ENCODE results near the gene SLC16A5.
A peak's percentile ranks its signal among the peaks of the same experiment; 100 is the strongest.

The SLC16A5 gene

GRCh38 chr17:75147878-75148546 lies 60.3 kb downstream of the SLC16A5 start:
- TF ChIP-seq EZH2 (optimal IDR thresholded peaks at IDR 0.05; ENCODE audit: low read depth, low read length) (no peak), CTCF (IDR thresholded peaks at IDR 0.05; ENCODE audit: low read length) (no peak), EZH2phosphoT487 (IDR thresholded peaks at IDR 0.05; ENCODE audit: low read length) (no peak)
- no peak overlapping the region for H3K4me3 ChIP-seq (ENCODE audit: low read length)
- H2AFZ ChIP-seq (ENCODE audit: low read length) = no peak overlapping the region
- H3F3A ChIP-seq (ENCODE audit: insufficient read depth, low read length) = no peaks in the 10 kb centered on the region
- H3K36me3 ChIP-seq (replicated peaks; ENCODE audit: insufficient read depth, low read length) = peaks cover 10% of the 10 kb centered on the region; the same call in 1 of the 2 replicates
- no peaks in the 10 kb centered on the region for H4K20me1 ChIP-seq (ENCODE audit: insufficient read depth, low read length)
- H3K4me2 ChIP-seq (ENCODE audit: low read depth, low read length) = no peak overlapping the region
- no peak overlapping the region for H3K9ac ChIP-seq (ENCODE audit: low read length)
- no peaks in the 10 kb centered on the region for H3K9me2 ChIP-seq (replicated peaks; ENCODE audit: insufficient read depth, low read length)
- no peaks in the 10 kb centered on the region for H3K27me3 ChIP-seq (replicated peaks; ENCODE audit: insufficient read depth, low read length)
- no peak overlapping the region for H3K27ac ChIP-seq (ENCODE audit: low read length)
- H3K79me2 ChIP-seq (ENCODE audit: low read length) = peaks cover 52% of the 10 kb centered on the region
- no peaks in the 10 kb centered on the region for H3K9me3 ChIP-seq (replicated peaks; ENCODE audit: insufficient read depth, low read length)
- no peak for DNase-seq
- peaks cover 8% of the 10 kb centered on the region for H3K4me1 ChIP-seq (ENCODE audit: low read length)

GRCh38 chr17:75151930-75152329 lies 64.2 kb downstream of the SLC16A5 start:
- peaks cover 15% of the 10 kb centered on the region for H3K4me1 ChIP-seq (ENCODE audit: low read length)
- no peak overlapping the region for H3K4me2 ChIP-seq (ENCODE audit: low read depth, low read length)
- no peak overlapping the region for H3K9ac ChIP-seq (ENCODE audit: low read length)
- H4K20me1 ChIP-seq (ENCODE audit: insufficient read depth, low read length) = no peaks in the 10 kb centered on the region
- H3F3A ChIP-seq (ENCODE audit: insufficient read depth, low read length) = no peaks in the 10 kb centered on the region
- no peaks in the 10 kb centered on the region for H3K9me2 ChIP-seq (replicated peaks; ENCODE audit: insufficient read depth, low read length)
- no peaks in the 10 kb centered on the region for H3K9me3 ChIP-seq (replicated peaks; ENCODE audit: insufficient read depth, low read length)
- H3K27me3 ChIP-seq (replicated peaks; ENCODE audit: insufficient read depth, low read length) = no peaks in the 10 kb centered on the region
- DNase-seq = no peak
- no peak overlapping the region for H3K4me3 ChIP-seq (ENCODE audit: low read length)
- TF ChIP-seq CTCF (IDR thresholded peaks at IDR 0.05; ENCODE audit: low read length) (no peak), EZH2phosphoT487 (IDR thresholded peaks at IDR 0.05; ENCODE audit: low read length) (no peak), EZH2 (optimal IDR thresholded peaks at IDR 0.05; ENCODE audit: low read depth, low read length) (no peak)
- peaks cover 62% of the 10 kb centered on the region for H3K79me2 ChIP-seq (ENCODE audit: low read length)
- no peak overlapping the region for H3K27ac ChIP-seq (ENCODE audit: low read length)
- H2AFZ ChIP-seq (ENCODE audit: low read length) = no peak overlapping the region
- H3K36me3 ChIP-seq (replicated peaks; ENCODE audit: insufficient read depth, low read length) = 0 out of 2 replicates have a peak, but pooled peaks cover 3% of the 10 kb centered on the region

- Histone ChIP-seq H3K27ac (ENCODE audit: low read length) (no peak overlapping the region), H3K4me3 (ENCODE audit: low read length) (peak overlapping the region; percentile 82; the same call in 1 of the 2 replicates), H3K27me3 (replicated peaks; ENCODE audit: insufficient read depth, low read length) (no peaks in the 10 kb centered on the region), H4K20me1 (ENCODE audit: insufficient read depth, low read length) (no peaks in the 10 kb centered on the region), H3K4me1 (ENCODE audit: low read length) (peaks cover 15% of the 10 kb centered on the region), H3K4me2 (ENCODE audit: low read depth, low read length) (peak overlapping the region; percentile 75), H3K79me2 (ENCODE audit: low read length) (peaks cover 59% of the 10 kb centered on the region), H3K9me2 (replicated peaks; ENCODE audit: insufficient read depth, low read length) (no peaks in the 10 kb centered on the region), H3K9me3 (replicated peaks; ENCODE audit: insufficient read depth, low read length) (no peaks in the 10 kb centered on the region), H3K36me3 (replicated peaks; ENCODE audit: insufficient read depth, low read length) (no peaks in the 10 kb centered on the region), H3F3A (ENCODE audit: insufficient read depth, low read length) (no peaks in the 10 kb centered on the region), H2AFZ (ENCODE audit: low read length) (no peak overlapping the region), H3K9ac (ENCODE audit: low read length) (peak overlapping the region; percentile 64; the same call in 1 of the 2 replicates)
- no peak for DNase-seq
- TF ChIP-seq EZH2phosphoT487 (IDR thresholded peaks at IDR 0.05; ENCODE audit: low read length) (no peak), EZH2 (optimal IDR thresholded peaks at IDR 0.05; ENCODE audit: low read depth, low read length) (no peak), CTCF (IDR thresholded peaks at IDR 0.05; ENCODE audit: low read length) (no peak)
Measured at GRCh38 chr17:75152523-75152921, 64.8 kb downstream of the SLC16A5 start.

All from MM.1S (cell line).